ENCODE data around the gene AMBP. TPM values are rescaled to one million over a fixed set of nuclear protein-coding genes. Genes with fewer than 3 reads are reported as not detected.

The AMBP gene
- total RNA-seq, 3 donors from 2014 or later (not counting 1 experiment from before 2014, with no cell fraction given), result not detected

DNA sequence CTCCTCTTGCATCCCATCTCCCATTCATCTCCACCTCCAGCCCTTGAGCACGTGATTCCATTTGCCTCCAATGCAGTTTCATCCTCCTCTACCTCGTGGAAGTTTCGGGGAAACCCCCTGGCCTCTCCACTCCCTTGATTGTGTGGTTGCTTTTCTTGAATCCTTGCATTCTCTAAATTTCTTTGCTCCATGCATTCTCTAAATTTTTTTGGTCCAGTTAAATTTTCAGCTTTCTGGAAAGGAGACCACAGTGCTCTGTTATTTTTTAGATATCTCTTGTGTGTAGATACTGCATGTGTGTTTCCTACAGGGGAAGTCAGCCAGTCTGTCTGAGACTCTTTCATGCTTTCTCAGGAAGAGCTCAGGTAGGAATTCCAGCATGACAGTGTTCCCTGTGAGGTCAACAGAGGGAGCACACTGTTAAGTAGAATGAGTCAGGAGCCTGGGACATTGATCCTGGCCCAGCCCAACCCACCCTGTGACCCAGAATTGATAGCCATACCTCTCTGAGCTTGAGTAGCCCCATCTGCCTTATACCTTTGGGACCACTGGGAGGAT is 52.8 kb downstream of the AMBP start:
- 75% methylated on average over 3 of the region's 3 CpGs for WGBS (ENCODE audit: insufficient coverage)
- Histone ChIP-seq H3K4me1 (ENCODE audit: control insufficient read depth, insufficient read depth, low read length) (no peaks in the 10 kb centered on the region), H3K4me3 (ENCODE audit: low read length) (no peak overlapping the region), H3K27ac (ENCODE audit: low read length) (no peak overlapping the region), H3K27me3 (ENCODE audit: control insufficient read depth, insufficient read depth, low read length) (no peaks in the 10 kb centered on the region), H3K36me3 (ENCODE audit: control insufficient read depth, insufficient read depth, low read length) (peaks cover 2% of the 10 kb centered on the region), H3K9me3 (ENCODE audit: control insufficient read depth, insufficient read depth, low read length) (no peaks in the 10 kb centered on the region)
- Mint-ChIP-seq H3K27me3 (ENCODE audit: low read depth in 2 of 2) (no peaks in the 10 kb centered on the region), H3K4me3 (no peak overlapping the region), H3K36me3 (peaks cover 33% of the 10 kb centered on the region), H3K4me1 (no peaks in the 10 kb centered on the region), H3K9me3 (peaks cover 10 to 21% of the 10 kb centered on the region in 2 donors), H3K27ac (no peak overlapping the region)
- ATAC-seq (no peak), DNase-seq (no peak)
- intact Hi-C loops (cut with micrococcal nuclease), result no loop called here
- no peak for TF ChIP-seq CTCF (IDR thresholded peaks at IDR 0.05)

DNA sequence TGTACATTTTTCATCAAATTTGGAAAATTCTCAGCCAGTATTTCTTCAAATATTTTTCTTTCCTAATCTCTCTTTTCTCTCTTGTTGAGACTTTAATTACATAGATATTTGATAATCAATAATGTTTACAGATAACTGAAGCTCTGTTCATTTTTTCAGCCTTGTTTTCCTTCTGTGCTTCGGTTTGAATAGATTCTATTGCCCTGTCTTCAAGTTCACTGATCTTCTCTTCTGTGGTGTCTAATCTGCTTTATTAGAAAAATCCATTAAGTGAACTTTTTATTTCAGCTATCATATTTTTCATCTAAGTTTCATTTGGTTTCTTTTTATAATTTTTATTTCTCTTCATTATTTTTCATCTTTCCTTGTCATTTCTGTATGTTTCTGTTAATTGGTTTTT is 54.1 kb downstream of the AMBP start:
- Histone ChIP-seq H3K36me3 (ENCODE audit: control insufficient read depth, insufficient read depth, low read length) (no peaks in the 10 kb centered on the region), H3K27me3 (ENCODE audit: control insufficient read depth, insufficient read depth, low read length) (no peaks in the 10 kb centered on the region), H3K4me3 (ENCODE audit: low read length) (no peak overlapping the region), H3K9me3 (ENCODE audit: control insufficient read depth, insufficient read depth, low read length) (no peaks in the 10 kb centered on the region), H3K27ac (ENCODE audit: low read length) (no peak overlapping the region), H3K4me1 (ENCODE audit: control insufficient read depth, insufficient read depth, low read length) (no peaks in the 10 kb centered on the region)
- WGBS (ENCODE audit: insufficient coverage), result 100% methylated on average over 1 of the region's 1 CpG
- Mint-ChIP-seq H3K36me3 (peaks cover 33% of the 10 kb centered on the region), H3K27me3 (ENCODE audit: low read depth in 2 of 2) (no peaks in the 10 kb centered on the region), H3K27ac (no peak overlapping the region), H3K4me3 (no peak overlapping the region), H3K4me1 (no peaks in the 10 kb centered on the region), H3K9me3 (peaks cover 10 to 21% of the 10 kb centered on the region in 2 donors)
- DNase-seq (no peak), ATAC-seq (no peak)
- intact Hi-C loops (cut with micrococcal nuclease), result no loop called here
- TF ChIP-seq CTCF (IDR thresholded peaks at IDR 0.05), result no peak

GRCh38 chr9:114021578-114021977 is 56.5 kb downstream of the AMBP start:
- peaks cover 10 to 21% of the 10 kb centered on the region in 2 donors for H3K9me3 Mint-ChIP-seq
- no peak overlapping the region for H3K27ac Mint-ChIP-seq
- no peaks in the 10 kb centered on the region for H3K4me1 Mint-ChIP-seq
- no peaks in the 10 kb centered on the region for H3K36me3 ChIP-seq (ENCODE audit: control insufficient read depth, insufficient read depth, low read length)
- 57% methylated on average over 1 of the region's 3 CpGs for WGBS (ENCODE audit: insufficient coverage)
- DNase-seq (no peak), ATAC-seq (no peak)
- H3K27me3 ChIP-seq (ENCODE audit: control insufficient read depth, insufficient read depth, low read length), result no peaks in the 10 kb centered on the region
- no peaks in the 10 kb centered on the region for H3K4me1 ChIP-seq (ENCODE audit: control insufficient read depth, insufficient read depth, low read length)
- no peaks in the 10 kb centered on the region for H3K9me3 ChIP-seq (ENCODE audit: control insufficient read depth, insufficient read depth, low read length)
- peaks cover 33% of the 10 kb centered on the region for H3K36me3 Mint-ChIP-seq
- intact Hi-C loops (cut with micrococcal nuclease), result no loop called here
- no peaks in the 10 kb centered on the region for H3K27me3 Mint-ChIP-seq (ENCODE audit: low read depth in 2 of 2)
- H3K4me3 ChIP-seq (ENCODE audit: low read length), result no peak overlapping the region
- H3K27ac ChIP-seq (ENCODE audit: low read length), result no peak overlapping the region
- no peak for TF ChIP-seq CTCF (IDR thresholded peaks at IDR 0.05)
- H3K4me3 Mint-ChIP-seq, result no peak overlapping the region

Measured in natural killer cell (primary cell).